GM23338 (cell line): ENCODE measurements around the gene GUCY1A2. TPM values are rescaled to one million over a fixed set of nuclear protein-coding genes. Genes with fewer than 3 reads are reported as not detected.

Experiments
- ATAC-seq: fragments of 200-7000 bp; cut with Tn5 transposase; 3 replicates; pipeline ENCODE4 v1.9.1; 2020
- DNase-seq: peaks from one replicate; pipeline ENCODE4 v3.0.0-alpha.2; 2015; ENCODE audit warnings: low spot score
- H2AFZ ChIP-seq: fragments of 200-600 bp; sonication (generic); 2 replicates; pipeline ENCODE4 v1.8.0; 2016; ENCODE audit warnings: antibody characterized with exemption, mild to moderate bottlenecking, moderate library complexity
- H3F3A ChIP-seq: fragments of 200-600 bp; sonication (generic); replicated peaks from 2 replicates; pipeline ENCODE4 v1.8.0; 2017; ENCODE audit warnings: antibody characterized with exemption, mixed run types, low read depth
- H3K27ac ChIP-seq: fragments of 200-600 bp; sonication (generic); 2 replicates; pipeline ENCODE4 v1.6.1; 2016; ENCODE audit warnings: low read depth
- H3K27me3 ChIP-seq: fragments of 200-600 bp; sonication (generic); 2 replicates; pipeline ENCODE4 v1.8.0; 2016; ENCODE audit warnings: mild to moderate bottlenecking, mixed run types, moderate library complexity; ENCODE audit not compliant: insufficient read depth
- H3K36me3 ChIP-seq: fragments of 200-600 bp; sonication (generic); 2 replicates; pipeline ENCODE4 v1.8.0; 2016; ENCODE audit warnings: mild to moderate bottlenecking; ENCODE audit not compliant: insufficient read depth
- H3K4me1 ChIP-seq: fragments of 200-600 bp; sonication (generic); 2 replicates; pipeline ENCODE4 v1.8.0; 2016; ENCODE audit warnings: mild to moderate bottlenecking, moderate library complexity; ENCODE audit not compliant: insufficient read depth
- H3K4me2 ChIP-seq: fragments of 200-600 bp; sonication (generic); 2 replicates; pipeline ENCODE4 v1.7.1; 2017; ENCODE audit warnings: mixed run types
- H3K4me3 ChIP-seq: fragments of 200-600 bp; sonication (generic); 2 replicates; pipeline ENCODE4 v1.6.1; 2016; ENCODE audit warnings: mixed run types
- H3K79me2 ChIP-seq: fragments of 200-600 bp; sonication (generic); replicated peaks from 2 replicates; pipeline ENCODE4 v1.8.0; 2017; ENCODE audit warnings: mild to moderate bottlenecking; ENCODE audit not compliant: insufficient read depth
- H3K9me2 ChIP-seq: fragments of 200-600 bp; sonication (generic); 2 replicates; pipeline ENCODE4 v1.8.0; 2017; ENCODE audit not compliant: insufficient read depth
- H4K20me1 ChIP-seq: fragments of 200-600 bp; sonication (generic); replicated peaks from 2 replicates; pipeline ENCODE4 v1.8.0; 2017; ENCODE audit warnings: mild to moderate bottlenecking; ENCODE audit not compliant: insufficient read depth
- H3K27ac Mint-ChIP-seq: 2 replicates; pipeline ENCODE4 v1.8.0; 2020; ENCODE audit warnings: inconsistent platforms, mild to moderate bottlenecking, moderate library complexity, mixed read lengths
- H3K27me3 Mint-ChIP-seq: 3 replicates; pipeline ENCODE4 v1.8.0; 2022; ENCODE audit warnings: low read depth, mild to moderate bottlenecking, moderate library complexity, mixed read lengths, inconsistent platforms; ENCODE audit not compliant: insufficient read depth, poor library complexity
- H3K36me3 Mint-ChIP-seq: 3 replicates; pipeline ENCODE4 v1.8.0; 2021; ENCODE audit warnings: low read depth, mild to moderate bottlenecking, inconsistent platforms, moderate library complexity, mixed read lengths
- H3K4me1 Mint-ChIP-seq: 3 replicates; pipeline ENCODE4 v1.8.0; 2020; ENCODE audit warnings: mild to moderate bottlenecking, inconsistent platforms, mixed read lengths
- H3K4me3 Mint-ChIP-seq: 3 replicates; pipeline ENCODE4 v1.8.0; 2021; ENCODE audit warnings: moderate library complexity, mild to moderate bottlenecking, inconsistent platforms, mixed read lengths
- H3K9me3 Mint-ChIP-seq: 3 replicates; pipeline ENCODE4 v1.8.0; 2020; ENCODE audit warnings: moderate library complexity, mild to moderate bottlenecking, inconsistent platforms, mixed read lengths
- CREB1 ChIP-seq: fragments of 250-450 bp; sonication (Bioruptor Pico); IDR thresholded peaks from 2 replicates; pipeline ENCODE4 v1.5.0; 2020; ENCODE audit warnings: low read depth, mild to moderate bottlenecking, moderate library complexity
- CTCF ChIP-seq, 2 experiments: fragments of 200-600 bp in 1 of 2; sonication (generic) in 1 of 2; conservative IDR thresholded peaks; 2 replicates each; pipeline versions ENCODE4 v1.5.1 to v1.6.1; 2016 to 2017; ENCODE audit warnings: antibody characterized with exemption in 2 of 2, low read depth in 2 of 2, mild to moderate bottlenecking in 2 of 2, moderate library complexity in 1 of 2
- ETS1 ChIP-seq: IDR thresholded peaks from 2 replicates; pipeline ENCODE4 v1.6.1; 2016; ENCODE audit warnings: antibody characterized with exemption
- EZH2 ChIP-seq: fragments of 200-600 bp; sonication (generic); IDR thresholded peaks from one replicate; pipeline ENCODE4 v1.8.0; 2017; ENCODE audit warnings: antibody characterized with exemption, mild to moderate bottlenecking, low read depth; ENCODE audit not compliant: unreplicated experiment
- JUNB ChIP-seq: IDR thresholded peaks from one replicate; pipeline ENCODE4 v1.6.1; 2016; ENCODE audit warnings: antibody characterized with exemption; ENCODE audit not compliant: unreplicated experiment
- NANOG ChIP-seq: IDR thresholded peaks from 2 replicates; pipeline ENCODE4 v1.6.1; 2016; ENCODE audit warnings: antibody characterized with exemption, borderline replicate concordance
- POLR2AphosphoS5 ChIP-seq: IDR thresholded peaks from 2 replicates; pipeline ENCODE4 v1.6.1; 2016; ENCODE audit warnings: antibody characterized with exemption, low read depth
- ZNF114 ChIP-seq: fragments of 250-450 bp; sonication (Bioruptor Pico); IDR thresholded peaks from 2 replicates; pipeline ENCODE4 v1.5.0; 2020; ENCODE audit warnings: mild to moderate bottlenecking, moderate library complexity
- ZNF331 ChIP-seq: fragments of 250-450 bp; sonication (Bioruptor Pico); IDR thresholded peaks from 2 replicates; pipeline ENCODE4 v1.5.0; 2020; ENCODE audit warnings: low read depth, mild to moderate bottlenecking, moderate library complexity
- polyA plus RNA-seq: library from polyadenylated mRNA; unstranded; fragments of >200 nt; fragmentation: Nextera tagmentation; extraction: Ambion mirVana; gene quantifications from 2 replicates; pipeline ENCODE4 v1.2.1, GENCODE V29; 2016
- total RNA-seq: library from RNA; depleted of rRNA; stranded (reverse); fragments of >200 nt; shearing (Covaris generic); gene quantifications from 2 replicates; pipeline ENCODE4 v1.2.3, GENCODE V29; 2014
- TF ChIP-seq, protein P1 (sequence below): IDR thresholded peaks from one replicate; pipeline ENCODE4 v1.6.1; 2018; ENCODE audit warnings: antibody characterized with exemption; ENCODE audit not compliant: unreplicated experiment
- TF ChIP-seq, protein P2 (sequence below): fragments of 250-450 bp; sonication (Bioruptor Pico); IDR thresholded peaks from 2 replicates; pipeline ENCODE4 v1.5.0; 2020; ENCODE audit warnings: mild to moderate bottlenecking, moderate library complexity

GUCY1A2 gene
- total and polyA plus RNA-seq, 2 experiments from 2014 or later: 0.36 to 1.4 TPM

DNA sequence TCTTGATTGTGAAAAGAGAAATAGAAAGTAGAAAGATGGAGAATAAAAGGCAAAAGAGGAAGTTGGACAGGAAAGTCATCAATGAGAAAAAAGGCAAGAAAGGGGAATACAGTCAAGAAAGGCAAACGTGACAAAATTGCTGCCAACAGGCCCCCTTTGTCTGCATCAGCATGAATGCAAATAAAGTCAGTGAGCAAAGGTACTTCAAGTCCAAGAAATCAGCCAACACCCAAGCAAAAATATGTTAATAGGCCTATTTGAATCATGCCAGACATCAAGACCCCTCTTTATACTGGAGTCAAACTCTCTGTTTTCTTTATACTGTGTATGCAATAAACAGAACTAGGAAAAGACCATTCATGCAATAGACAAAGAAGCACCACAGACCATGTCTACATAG lies 34.3 kb downstream of the GUCY1A2 start (continued):
- TF ChIP-seq ZNF331 (no peak), ETS1 (no peak)

DNA sequence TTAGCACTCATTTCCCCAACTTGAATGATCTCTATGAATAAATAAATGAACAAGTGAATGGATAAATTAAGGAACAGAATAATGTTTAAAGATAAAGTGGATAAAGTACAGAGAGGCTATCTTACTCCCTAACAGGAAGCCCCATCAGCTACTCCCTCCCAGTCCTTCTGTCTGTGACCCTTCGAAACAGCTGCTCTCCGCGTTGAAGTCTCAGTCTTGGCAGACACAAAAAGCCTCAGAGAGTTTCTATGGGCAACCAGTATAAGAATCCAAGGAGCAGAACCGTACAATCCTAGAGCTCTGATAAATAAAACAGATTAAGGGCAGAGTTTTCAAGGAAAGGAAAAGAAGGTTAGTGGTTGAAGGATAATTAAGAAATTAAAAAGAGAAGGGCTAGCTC lies 35.0 kb downstream of the GUCY1A2 start:
- ATAC-seq (no peak), DNase-seq (no peak)
- Histone ChIP-seq H3K4me1 (no peaks in the 10 kb centered on the region), H3K27ac (no peak overlapping the region), H3K4me2 (no peak overlapping the region), H3K27me3 (no peaks in the 10 kb centered on the region), H3K4me3 (no peak overlapping the region), H3F3A (no peaks in the 10 kb centered on the region), H4K20me1 (no peaks in the 10 kb centered on the region), H3K9me2 (0 out of 2 replicates have a peak, but pooled peaks cover 3% of the 10 kb centered on the region), H3K36me3 (no peaks in the 10 kb centered on the region), H2AFZ (no peak overlapping the region), H3K79me2 (no peaks in the 10 kb centered on the region)
- H3K27ac Mint-ChIP-seq: no peak overlapping the region
- H3K27me3 Mint-ChIP-seq: peaks cover 1% of the 10 kb centered on the region
- H3K9me3 Mint-ChIP-seq: no peaks in the 10 kb centered on the region
- H3K4me3 Mint-ChIP-seq: no peak overlapping the region
- TF ChIP-seq JUNB (no peak), ZNF331 (no peak), ZNF114 (CRISPR knock-in tag) (no peak), CTCF (conservative IDR thresholded peaks at IDR 0.05; ENCODE audit: low read depth in 2 of 2) (no peak), ETS1 (no peak), NANOG (no peak), EZH2 (no peak), CREB1 (no peak), POLR2AphosphoS5 (no peak)
- TF ChIP-seq, protein P1, sequence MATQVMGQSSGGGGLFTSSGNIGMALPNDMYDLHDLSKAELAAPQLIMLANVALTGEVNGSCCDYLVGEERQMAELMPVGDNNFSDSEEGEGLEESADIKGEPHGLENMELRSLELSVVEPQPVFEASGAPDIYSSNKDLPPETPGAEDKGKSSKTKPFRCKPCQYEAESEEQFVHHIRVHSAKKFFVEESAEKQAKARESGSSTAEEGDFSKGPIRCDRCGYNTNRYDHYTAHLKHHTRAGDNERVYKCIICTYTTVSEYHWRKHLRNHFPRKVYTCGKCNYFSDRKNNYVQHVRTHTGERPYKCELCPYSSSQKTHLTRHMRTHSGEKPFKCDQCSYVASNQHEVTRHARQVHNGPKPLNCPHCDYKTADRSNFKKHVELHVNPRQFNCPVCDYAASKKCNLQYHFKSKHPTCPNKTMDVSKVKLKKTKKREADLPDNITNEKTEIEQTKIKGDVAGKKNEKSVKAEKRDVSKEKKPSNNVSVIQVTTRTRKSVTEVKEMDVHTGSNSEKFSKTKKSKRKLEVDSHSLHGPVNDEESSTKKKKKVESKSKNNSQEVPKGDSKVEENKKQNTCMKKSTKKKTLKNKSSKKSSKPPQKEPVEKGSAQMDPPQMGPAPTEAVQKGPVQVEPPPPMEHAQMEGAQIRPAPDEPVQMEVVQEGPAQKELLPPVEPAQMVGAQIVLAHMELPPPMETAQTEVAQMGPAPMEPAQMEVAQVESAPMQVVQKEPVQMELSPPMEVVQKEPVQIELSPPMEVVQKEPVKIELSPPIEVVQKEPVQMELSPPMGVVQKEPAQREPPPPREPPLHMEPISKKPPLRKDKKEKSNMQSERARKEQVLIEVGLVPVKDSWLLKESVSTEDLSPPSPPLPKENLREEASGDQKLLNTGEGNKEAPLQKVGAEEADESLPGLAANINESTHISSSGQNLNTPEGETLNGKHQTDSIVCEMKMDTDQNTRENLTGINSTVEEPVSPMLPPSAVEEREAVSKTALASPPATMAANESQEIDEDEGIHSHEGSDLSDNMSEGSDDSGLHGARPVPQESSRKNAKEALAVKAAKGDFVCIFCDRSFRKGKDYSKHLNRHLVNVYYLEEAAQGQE: no peak
- TF ChIP-seq, protein P2, sequence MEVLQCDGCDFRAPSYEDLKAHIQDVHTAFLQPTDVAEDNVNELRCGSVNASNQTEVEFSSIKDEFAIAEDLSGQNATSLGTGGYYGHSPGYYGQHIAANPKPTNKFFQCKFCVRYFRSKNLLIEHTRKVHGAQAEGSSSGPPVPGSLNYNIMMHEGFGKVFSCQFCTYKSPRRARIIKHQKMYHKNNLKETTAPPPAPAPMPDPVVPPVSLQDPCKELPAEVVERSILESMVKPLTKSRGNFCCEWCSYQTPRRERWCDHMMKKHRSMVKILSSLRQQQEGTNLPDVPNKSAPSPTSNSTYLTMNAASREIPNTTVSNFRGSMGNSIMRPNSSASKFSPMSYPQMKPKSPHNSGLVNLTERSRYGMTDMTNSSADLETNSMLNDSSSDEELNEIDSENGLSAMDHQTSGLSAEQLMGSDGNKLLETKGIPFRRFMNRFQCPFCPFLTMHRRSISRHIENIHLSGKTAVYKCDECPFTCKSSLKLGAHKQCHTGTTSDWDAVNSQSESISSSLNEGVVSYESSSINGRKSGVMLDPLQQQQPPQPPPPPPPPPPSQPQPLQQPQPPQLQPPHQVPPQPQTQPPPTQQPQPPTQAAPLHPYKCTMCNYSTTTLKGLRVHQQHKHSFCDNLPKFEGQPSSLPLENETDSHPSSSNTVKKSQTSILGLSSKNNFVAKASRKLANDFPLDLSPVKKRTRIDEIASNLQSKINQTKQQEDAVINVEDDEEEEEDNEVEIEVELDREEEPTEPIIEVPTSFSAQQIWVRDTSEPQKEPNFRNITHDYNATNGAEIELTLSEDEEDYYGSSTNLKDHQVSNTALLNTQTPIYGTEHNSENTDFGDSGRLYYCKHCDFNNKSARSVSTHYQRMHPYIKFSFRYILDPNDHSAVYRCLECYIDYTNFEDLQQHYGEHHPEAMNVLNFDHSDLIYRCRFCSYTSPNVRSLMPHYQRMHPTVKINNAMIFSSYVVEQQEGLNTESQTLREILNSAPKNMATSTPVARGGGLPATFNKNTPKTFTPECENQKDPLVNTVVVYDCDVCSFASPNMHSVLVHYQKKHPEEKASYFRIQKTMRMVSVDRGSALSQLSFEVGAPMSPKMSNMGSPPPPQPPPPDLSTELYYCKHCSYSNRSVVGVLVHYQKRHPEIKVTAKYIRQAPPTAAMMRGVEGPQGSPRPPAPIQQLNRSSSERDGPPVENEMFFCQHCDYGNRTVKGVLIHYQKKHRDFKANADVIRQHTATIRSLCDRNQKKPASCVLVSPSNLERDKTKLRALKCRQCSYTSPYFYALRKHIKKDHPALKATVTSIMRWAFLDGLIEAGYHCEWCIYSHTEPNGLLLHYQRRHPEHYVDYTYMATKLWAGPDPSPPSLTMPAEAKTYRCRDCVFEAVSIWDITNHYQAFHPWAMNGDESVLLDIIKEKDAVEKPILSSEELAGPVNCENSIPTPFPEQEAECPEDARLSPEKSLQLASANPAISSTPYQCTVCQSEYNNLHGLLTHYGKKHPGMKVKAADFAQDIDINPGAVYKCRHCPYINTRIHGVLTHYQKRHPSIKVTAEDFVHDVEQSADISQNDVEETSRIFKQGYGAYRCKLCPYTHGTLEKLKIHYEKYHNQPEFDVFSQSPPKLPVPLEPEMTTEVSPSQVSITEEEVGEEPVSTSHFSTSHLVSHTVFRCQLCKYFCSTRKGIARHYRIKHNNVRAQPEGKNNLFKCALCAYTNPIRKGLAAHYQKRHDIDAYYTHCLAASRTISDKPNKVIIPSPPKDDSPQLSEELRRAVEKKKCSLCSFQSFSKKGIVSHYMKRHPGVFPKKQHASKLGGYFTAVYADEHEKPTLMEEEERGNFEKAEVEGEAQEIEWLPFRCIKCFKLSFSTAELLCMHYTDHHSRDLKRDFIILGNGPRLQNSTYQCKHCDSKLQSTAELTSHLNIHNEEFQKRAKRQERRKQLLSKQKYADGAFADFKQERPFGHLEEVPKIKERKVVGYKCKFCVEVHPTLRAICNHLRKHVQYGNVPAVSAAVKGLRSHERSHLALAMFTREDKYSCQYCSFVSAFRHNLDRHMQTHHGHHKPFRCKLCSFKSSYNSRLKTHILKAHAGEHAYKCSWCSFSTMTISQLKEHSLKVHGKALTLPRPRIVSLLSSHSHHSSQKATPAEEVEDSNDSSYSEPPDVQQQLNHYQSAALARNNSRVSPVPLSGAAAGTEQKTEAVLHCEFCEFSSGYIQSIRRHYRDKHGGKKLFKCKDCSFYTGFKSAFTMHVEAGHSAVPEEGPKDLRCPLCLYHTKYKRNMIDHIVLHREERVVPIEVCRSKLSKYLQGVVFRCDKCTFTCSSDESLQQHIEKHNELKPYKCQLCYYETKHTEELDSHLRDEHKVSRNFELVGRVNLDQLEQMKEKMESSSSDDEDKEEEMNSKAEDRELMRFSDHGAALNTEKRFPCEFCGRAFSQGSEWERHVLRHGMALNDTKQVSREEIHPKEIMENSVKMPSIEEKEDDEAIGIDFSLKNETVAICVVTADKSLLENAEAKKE (CRISPR knock-in tag): no peak
- H3K36me3 Mint-ChIP-seq: no peaks in the 10 kb centered on the region
- H3K4me1 Mint-ChIP-seq: peaks cover 14% of the 10 kb centered on the region; the same call in 2 of the 3 replicates
